HG03432 (cell line): ENCODE results near the gene HSD11B1L.
"Not testable (repeated sequence)": the region's sequence is repeated elsewhere in the genome, so short reads cannot be mapped to it uniquely, and the experiment has no call there.

Experiments
- ATAC-seq: cut with Tn5 transposase; IDR thresholded peaks from one replicate; pipeline ENCODE4 v1.9.1; 2021; ENCODE audit warnings: mild to moderate bottlenecking, moderate library complexity; ENCODE audit not compliant: unreplicated experiment

HSD11B1L gene

DNA sequence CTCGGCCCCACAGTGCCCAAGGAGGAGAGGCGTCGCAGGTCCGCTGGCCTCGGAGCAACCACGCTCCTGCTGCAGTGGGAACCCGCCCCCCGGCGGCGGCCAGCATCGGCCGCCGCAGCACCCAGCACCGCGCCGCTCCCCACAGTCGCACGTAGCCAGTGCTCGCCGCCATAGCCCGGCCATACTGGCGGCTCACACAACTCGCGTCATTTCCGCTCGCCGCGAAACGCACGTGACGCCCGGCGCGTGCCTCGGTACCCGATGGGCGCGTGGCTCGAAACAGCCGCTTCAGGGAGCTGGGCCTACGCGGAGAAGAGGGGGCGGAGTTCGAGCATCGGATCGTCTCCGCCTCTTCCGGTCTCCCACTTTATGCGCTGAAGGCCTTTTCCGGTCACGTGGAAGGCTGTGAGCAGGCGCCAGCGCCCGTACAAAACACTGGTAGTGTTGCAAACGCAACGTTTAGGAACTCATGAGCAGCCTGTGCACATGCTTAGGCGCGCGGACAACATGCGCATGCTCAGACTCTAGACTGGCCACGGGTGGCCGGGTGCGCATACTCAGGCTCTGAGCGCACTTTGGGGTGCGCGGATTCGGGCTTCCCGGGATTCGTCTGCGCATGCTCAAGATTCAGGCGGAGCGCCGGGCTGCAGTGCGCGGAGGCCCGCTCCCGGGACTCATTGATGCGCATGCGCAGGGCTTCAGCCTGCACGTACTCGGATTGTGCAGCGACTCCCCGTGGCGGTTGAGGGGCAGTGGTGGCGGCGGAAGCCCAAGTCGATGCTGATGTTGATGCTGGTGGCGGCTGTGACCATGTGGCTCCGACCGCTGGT lies 39.3 kb downstream of the HSD11B1L start, which contains the start of the genes CATSPERD and LONP1:
Gene CATSPERD, plus strand, starts transcription at position 677 of the 830 bp plus-strand sequence. Its CDS starts 101 bp downstream, at position 778.
Gene LONP1, minus strand, starts transcription at position 186 of the 830 bp plus-strand sequence. Its CDS starts 14 bp downstream, at position 172.
- peak; percentile 80 for ATAC-seq

GRCh38 chr19:5727453-5728050 lies 46.7 kb downstream of the HSD11B1L start:
- ATAC-seq = no peak

- not testable (repeated sequence) for ATAC-seq
Observed at GRCh38 chr19:5733172-5733571, 52.3 kb downstream of the HSD11B1L start.
